Activated T-cell treated with anti-CD3 and anti-CD28 coated beads for 48 hours (primary cell): Measurements from ENCODE around the gene TARBP2.
"Not testable (repeated sequence)": the region's sequence is repeated elsewhere in the genome, so short reads cannot be mapped to it uniquely, and the experiment has no call there.

Experiments used
- DNase-seq: peaks from one replicate; pipeline ENCODE4 v3.0.0-alpha.2; 2020; ENCODE audit warnings: low read depth

The TARBP2 gene

DNA sequence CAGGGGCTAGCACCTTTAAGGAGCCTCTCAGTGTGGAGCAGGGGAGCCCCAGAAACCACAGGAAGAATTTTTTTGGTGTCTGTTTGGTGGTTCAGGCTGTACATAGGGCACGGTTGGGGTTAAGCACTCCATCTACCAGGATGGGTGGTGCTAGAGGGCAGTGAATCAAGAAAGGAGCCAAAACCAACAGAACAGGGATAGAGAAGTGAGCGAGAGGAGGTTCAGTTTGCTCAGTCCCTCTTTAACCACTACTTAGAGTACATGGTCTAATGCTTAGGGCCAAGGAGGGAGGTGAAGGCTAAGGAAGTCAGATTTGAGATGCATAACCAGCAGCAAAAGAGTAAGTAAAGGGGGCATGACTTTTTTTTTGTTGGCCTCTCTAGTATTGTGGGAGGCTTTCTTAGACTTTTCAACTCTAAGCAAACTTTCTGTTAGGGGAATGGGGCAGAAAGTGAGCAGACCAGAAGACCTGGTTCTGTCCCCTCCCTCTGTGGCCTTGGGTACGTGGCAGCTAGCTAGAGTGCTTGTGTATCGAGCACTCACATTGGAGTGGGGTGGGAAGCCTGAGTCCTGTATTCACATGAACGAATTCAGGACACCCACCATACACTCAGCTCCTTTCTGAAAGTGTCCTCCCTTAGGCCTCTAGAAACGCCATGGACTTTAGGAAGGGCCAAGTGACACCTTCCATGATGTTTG lies 12.8 kb downstream of the TARBP2 start:
- no peak for DNase-seq

DNA sequence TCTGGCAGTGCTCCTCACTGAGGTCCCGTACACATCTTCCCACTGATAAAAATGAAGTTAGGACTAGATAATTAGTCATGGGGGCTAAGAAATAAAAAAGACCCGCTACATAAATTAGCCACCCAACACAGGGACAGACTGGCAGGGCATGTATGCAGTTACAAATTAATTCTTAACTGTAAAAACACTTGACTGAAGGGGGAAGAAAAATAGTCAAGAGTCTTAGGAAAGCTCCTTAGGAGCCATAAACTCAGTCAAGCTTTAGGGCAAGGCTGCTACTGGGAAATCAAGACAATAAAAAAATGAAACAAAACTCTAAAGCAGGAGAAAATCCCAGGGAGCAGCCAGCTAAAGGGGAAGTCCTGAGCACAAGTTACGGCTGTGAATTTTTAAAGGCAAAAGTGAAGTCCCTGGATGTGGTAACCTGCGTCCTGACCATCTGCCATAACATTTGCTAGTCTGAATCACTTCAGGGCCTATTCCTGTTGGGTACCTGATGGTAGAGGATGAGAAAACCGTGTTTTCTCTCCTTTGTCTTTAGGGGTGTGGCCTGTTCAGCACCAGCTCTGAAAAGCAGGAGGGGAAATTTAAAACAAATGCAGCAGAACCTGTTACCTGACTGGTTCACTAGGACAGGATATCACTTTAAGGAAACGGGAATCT lies 13.7 kb downstream of the TARBP2 start:
- DNase-seq: no peak

DNA sequence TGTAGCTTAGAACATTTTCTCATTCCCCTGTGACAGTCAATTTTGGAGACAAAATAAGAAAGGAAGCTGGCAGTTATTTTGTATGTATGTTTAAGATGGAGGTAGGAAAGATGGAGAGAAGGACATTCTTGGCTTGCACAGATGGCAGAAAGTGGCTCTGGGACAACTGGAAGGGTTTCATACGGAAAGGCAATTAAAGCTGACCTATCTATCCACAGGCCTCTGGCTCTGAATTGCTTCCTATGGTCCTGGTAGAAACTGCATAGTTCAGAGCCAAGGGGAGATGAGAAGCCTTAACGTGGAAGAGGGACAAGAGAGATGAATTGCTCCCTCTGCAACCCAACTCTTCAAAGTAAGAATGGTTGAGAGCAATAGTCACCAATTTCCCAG lies 14.2 kb downstream of the TARBP2 start:
- DNase-seq: no peak

DNA sequence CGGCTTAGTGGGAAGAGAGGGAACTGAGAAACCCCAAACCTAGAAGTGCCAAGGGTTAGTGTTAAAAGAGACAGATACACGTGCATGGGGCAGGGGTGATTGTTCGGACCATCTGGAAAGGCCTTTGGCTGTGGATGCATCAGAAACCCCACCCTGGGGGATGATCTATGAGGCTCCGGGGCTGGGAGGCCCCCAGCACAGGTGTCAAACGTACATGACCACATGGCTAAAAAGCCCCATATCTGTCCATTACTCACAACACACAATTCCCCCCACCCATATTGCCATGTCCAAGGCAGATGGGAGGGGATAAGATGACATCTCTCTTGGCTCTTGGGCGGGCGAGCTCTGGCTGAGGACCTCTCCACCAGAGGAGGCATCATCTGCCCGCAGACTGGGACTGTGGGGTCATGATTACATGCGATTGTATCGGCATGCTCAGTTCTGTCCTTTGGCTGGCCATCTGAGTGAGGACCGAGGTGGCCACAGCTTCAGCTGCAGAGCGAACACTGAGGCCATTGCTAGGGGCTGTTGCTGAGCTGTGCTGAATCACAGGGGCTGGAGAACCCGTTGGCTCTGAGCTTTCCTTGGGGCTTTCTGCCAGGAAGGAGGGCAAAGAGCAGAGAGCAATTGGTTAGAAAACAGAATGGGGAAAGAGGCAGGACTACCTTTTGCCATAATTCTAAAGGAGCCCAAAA lies 15.8 kb downstream of the TARBP2 start:
- no peak for DNase-seq

DNA sequence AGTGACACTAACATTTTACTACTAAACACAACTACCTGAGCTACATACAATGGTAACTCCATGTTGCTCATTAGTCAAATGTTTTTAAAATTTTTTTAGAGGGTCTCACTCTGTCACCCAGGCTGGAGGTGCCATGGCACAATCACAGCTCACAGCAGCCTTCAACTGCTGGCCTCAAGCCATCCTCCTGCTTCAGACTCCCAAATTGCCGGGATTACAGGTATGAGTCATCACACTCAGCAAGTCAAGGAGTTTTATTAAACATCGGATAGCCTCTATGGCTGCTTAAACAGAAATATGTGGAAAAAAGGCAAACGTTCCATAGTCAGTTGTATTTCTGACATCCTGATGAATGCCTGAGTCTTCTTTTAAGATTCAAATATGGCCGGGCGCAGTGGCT lies 17.3 kb downstream of the TARBP2 start:
- DNase-seq: no peak

DNA sequence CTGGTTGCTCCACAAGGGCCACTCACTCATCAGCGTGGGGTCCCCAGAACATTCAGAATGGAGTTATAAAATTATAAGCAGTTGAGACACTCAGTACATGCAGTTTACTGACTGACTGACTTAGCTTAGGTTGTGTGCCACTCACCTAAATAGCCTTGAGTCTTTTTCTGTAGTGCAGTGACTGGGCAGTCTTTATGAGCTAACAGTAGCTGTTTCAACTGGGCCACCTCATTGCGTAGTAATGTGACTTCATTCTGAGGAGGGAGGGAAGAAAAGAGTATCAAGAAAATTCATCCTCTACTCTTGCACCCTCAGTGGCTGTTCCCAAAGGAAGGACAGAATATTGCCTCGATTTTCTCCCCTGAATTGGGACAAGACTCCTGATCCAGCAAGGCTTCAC lies 22.0 kb downstream of the TARBP2 start:
- DNase-seq: no peak

DNA sequence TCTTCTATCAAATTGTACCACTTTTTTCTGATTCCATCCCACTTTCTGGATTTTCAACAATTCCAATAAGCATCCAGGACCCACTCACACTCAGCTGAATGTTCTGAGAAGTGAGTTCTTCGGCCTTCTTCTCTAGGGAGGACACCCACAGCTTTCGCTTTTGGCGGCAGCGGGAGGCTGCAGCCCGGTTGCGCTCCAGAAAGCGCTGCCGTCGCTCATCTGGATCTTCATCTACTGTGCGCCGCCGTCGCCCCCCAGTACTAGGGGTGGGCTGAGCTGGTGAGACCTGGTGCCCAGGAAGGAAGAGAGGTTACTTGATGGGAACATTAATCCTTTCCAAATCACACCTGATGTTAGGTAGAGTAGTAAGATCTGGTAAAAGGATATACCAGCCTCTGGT lies 23.4 kb downstream of the TARBP2 start:
- no peak for DNase-seq

DNA sequence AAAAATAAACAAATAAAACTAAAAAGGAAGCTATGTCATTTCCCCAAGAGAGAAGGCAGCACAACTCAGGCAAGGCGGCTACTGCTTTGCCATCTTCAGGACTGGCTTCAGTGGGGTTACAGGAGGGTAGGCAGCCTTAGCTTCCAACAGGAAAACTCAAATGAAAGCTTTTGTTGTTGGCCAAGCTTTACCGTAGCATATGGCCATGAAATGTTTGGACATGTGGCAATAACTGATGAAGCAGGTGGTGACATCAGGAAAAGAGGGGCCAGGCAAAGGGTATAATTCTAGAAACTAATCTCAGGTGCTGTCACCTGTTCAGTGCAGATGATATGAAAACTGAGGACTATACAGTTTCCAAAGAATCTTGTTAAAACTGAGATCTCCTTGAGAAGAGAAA lies 29.0 kb downstream of the TARBP2 start:
- no peak for DNase-seq

DNA sequence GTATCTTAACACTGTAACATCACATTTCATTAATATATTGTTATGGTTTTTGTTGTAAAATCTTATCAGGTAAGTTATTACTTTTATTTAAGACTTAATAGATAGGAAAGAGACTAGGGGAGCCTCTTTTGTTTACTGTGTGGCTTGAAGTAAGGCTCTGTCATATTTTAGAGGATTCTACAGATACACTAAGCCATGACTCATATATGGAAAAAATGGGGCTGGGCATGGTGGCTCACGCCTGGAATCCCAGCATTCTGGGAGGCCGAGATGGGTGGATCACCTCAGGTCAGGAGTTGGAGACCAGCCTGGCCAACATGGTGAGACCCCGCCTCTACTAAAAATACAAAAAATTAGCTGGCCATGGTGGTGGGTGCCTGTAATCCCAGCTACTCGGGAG lies 29.8 kb downstream of the TARBP2 start:
- no peak for DNase-seq

DNA sequence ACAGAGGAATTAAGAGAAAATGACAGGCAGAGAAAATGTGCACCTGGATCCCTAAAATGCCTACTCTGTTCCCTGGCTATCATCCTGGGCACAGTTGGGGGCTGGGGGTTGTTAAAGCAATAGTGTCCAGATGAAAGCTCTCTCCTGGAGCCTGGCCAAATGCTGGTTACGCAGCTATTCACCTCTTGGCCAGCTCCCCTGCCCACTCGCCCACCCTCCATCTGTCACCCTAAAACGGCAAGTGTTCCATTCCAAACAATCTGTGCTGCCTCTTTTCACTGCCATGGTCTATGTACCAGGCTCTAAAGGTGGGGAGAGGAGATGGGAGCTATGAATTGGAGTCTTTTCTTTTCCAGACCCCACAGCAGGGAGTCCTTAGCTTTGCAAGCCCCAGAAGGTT lies 30.9 kb downstream of the TARBP2 start:
- DNase-seq: no peak

DNA sequence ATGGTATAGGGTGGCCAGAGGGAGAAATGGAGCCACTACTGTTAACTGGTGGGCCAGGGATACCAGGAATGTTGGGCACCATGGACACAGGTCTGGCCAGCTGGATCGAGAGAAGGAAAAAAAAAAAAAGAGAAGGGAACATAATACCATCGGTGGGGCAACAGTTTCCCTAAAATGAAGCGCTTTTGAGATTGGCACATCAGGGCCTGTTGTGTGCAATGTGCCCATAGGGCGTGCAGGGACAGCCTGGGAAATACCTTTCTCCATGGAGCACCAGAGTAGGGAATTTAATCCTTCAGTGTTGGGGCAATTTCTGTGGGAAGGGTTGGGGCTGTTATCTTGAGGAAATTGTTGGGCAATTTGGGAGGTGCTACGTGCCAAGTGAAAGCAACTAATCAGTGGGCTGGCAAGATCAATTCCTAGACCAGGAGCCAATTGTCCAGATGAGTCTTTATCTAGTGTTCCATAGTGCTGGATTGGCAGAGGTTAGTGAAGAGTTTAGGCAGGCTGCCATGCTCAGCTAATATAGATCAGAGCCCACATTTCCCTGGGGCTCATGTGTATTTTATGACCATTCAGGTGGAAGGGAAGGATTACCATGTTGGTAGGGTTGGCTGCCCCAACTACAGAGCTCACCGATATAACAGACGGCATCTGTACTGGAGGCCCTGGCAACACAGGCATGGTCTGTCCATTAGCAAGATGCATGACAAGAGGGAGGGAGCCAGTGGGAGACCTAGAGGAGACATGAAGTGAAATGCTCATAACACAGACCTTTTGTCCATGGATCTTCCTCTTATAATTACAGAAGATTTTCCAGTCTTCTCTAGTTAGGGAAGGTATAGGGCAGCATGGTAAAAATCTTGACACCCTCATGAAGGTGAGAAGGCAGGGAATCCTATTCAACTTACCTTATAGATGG lies 31.7 kb downstream of the TARBP2 start:
- DNase-seq: no peak

DNA sequence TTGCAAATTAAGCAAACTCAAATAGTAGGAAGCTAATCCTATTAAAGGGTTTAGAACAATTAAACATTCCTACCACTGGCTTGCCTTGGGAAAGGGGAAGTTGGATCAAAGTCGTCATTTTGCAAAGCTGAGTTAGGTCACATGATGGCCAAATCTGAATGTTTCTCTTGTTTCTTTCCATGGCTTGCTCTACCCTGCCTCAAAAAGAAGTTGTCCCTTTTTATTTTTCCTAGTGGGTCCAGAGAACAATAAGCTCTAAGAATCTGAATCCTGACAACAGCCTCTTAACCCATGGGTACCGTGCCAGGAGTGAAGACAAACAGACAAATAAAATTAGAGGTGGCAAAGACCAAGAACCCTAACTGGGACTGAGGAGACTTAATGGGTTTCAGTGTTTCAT lies 32.4 kb downstream of the TARBP2 start:
- DNase-seq: no peak

DNA sequence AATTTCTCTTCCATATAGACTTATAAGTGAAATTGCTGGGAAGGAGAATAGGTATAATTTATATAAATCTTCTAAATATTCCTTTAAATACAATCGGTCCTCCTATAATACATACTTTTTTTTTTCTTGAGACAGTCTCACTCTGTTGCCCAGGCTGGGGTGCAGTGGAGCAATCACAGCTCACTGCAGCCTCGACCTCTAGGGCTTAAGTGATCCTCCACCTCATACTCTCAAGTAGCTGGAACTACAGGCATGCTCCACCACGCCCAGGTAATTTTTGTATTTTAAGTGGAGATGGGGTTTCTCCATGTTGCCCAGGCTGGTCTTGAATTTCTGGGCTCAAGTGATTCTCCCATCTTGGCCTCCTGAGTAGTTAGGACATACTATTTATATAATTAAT lies 35.9 kb downstream of the TARBP2 start:
- DNase-seq: no peak

DNA sequence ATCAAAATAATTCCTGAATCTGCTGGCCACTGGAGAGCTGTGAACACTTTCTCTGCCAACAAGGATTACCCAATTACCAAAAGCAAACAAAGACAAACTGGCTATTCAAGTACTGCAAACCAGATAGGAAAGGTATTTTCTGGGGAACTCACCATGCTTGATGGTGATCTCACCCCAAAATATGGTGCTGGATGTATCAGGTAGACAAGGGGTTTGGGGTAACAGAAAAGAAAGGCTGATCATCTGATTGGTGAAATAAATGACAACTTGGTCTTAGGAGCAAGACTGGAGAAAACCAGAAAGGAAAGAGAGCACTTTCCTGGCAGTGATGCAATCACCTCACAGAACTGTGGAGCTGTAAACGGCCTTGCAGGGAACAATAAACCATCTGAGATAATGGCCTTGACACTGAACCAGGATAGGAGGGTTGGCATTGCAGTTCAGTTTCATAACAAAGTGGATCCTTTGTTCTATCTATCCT lies 37.2 kb downstream of the TARBP2 start:
- DNase-seq: no peak

DNA sequence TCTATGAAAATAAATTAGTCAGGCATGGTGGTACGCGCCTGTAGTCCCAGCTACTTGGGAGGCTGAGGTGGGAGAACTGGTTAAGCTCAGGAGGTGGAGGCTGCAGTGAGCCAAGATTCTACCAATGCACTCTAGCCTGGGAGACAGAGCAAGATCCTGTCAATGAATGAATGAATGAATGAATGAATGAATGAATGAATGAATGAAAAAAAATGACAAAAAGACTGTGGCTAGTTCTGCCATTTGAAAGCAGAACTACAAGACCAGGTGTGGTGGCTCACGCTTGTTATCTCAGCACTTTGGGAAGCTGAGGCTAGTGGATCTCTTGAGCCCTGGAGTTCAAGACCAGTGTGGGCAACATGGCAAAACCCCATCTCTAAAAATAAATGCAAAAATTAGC lies 38.4 kb downstream of the TARBP2 start:
- no peak for DNase-seq

DNA sequence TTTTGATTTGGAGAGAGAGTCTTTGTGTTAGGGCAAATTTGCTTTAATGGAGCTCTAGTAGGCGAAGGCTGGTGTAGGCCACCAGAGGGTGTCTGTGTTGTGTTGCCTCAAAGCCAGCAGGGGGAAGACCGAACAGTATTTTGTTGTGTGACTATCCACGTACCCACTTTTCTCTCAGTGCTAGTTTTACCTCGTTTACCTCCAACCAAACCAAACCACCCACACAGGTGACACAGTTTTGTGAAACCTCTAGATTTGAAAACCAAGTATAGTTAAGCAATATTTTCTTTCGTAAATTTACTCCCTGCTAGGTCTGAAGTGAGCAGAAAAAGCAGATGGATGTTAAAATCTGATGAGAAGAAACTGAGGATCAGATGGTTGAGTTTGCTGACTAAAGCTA lies 42.5 kb downstream of the TARBP2 start:
- DNase-seq: peak; percentile 28

DNA sequence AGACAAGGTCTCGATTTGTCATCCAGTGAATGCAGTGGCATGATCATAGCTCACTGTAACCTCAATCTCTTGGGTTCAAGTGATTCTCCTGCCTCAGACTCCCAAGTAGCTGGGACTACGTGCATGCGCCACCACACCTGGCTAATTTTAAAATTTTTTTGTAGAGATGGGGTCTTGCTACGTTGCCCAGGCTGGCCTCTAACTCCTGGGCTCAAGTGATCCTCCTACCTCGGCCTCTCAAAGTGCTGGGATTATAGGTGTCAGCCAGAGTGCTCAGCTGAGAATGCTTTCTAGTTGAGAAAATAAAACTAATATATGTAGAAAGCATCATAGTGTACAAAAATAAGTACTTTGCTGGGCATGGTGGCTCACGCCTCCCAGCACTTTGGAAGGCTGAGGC lies 47.3 kb downstream of the TARBP2 start:
- not testable (repeated sequence) for DNase-seq

DNA sequence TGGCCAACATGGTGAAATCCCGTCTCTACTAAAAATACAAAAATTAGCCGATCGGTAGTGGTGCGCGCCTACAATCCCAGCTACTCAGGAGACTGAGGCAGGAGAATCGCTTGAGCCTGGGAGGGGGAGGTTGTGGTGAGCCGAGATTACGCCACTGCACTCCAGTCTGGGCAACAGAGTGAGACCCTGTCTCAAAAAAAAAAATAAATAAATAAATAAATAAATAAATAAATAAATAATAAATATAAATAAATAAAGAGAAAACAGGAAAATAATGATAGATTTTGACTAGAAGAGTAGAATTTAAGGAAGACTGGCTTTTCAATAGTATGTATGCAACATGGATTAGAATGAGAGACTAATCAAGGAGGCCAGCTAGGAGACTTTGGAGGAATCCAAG lies 49.0 kb downstream of the TARBP2 start:
- not testable (repeated sequence) for DNase-seq

DNA sequence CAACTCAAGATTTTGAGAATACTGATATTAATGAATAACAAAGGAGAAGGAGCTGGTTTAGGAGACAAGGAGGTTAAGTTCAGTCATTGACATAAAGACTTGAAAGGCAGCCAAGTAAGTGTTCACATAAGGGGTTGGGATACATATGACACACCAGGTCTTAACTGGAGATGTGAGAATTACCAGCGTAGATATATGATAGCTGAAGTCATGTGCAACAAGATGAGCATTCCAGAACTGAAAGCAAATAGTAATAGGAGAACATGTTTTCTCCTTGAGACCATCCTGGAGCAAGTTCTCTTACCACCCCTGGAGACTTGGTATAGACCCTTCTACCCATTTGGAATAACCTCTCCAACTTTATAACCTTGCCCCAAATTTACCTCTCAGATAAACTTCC lies 49.5 kb downstream of the TARBP2 start:
- no peak for DNase-seq

DNA sequence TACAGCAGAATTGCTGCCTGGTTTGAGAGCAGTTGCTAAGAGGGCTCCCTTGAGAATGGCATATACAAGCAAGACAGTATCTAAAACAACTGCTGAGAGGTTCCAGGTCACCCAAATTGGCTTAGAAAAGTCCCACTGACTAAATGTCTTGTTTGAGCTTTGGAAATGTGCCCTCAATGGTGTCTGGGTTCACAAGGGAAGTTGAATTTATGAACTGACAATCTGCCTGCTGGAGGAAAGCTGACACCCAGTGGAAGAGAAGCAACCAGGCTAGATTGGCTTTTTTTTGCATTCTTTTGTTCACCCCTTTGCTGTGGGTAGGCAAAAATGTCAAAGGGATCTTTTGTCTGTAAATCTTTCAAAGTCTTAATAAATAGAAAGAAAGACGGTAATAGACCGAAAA lies 50.8 kb downstream of the TARBP2 start:
- no peak for DNase-seq

DNA sequence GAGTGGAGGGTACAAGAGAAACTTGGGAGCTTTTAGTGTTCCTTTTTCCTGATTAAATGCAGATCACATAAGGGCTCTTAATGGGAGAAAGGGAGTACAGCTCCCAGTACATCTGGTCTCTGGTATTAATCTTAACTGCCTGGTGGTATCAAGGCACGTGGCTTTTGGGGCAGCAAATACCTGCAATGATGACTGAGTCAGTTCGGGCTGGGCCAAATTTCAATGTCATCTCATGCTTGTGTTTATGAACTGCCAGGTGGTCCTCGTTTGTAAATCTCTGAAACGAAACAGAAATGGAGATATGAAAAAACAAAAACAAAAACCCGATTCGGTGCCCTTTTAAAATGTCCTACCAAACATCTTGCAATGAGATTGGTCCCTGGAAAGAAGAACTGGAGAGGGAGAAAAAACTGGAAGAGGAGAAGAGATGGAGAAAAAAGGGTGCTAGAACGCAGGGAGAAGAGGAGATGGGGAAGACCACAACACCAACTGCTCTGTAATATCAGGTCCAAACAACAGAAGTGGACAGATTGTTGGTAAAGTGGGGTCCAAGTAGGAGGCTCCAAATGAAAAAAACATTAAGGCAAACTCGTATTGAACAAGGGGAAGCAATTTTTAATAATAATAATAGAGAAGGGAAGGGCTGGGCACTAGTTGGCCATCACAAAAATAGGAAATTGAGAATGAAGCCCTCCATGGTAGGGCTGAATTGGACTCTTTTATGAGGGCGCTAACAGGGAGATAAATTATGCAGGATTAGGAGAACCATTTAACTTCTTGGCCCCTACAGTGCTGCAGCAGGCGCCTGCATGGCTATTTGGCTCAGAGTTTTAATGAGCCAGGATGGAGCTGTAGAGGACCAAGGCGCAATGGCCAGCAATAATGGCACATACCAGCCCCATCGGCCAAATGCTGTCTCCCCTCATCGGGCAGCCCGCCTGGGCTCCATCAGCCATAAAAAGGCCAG lies 51.6 kb downstream of the TARBP2 start:
- DNase-seq: no peak
